NCI-H345 (cell line): Measurements from ENCODE around the gene KIF17.
"Not testable (repeated sequence)": the region's sequence is repeated elsewhere in the genome, so short reads cannot be mapped to it uniquely, and the experiment has no call there.

Experiments used
- DNase-seq: peaks from one replicate; lab custom pipeline; 2025; lab: John Stamatoyannopoulos, UW

The KIF17 gene

GRCh38 chr1:20686883-20687725 is 30.7 kb downstream of the KIF17 start:
- no peak for DNase-seq

GRCh38 chr1:20685741-20686140 is 32.1 kb downstream of the KIF17 start:
- DNase-seq, result no peak

DNA sequence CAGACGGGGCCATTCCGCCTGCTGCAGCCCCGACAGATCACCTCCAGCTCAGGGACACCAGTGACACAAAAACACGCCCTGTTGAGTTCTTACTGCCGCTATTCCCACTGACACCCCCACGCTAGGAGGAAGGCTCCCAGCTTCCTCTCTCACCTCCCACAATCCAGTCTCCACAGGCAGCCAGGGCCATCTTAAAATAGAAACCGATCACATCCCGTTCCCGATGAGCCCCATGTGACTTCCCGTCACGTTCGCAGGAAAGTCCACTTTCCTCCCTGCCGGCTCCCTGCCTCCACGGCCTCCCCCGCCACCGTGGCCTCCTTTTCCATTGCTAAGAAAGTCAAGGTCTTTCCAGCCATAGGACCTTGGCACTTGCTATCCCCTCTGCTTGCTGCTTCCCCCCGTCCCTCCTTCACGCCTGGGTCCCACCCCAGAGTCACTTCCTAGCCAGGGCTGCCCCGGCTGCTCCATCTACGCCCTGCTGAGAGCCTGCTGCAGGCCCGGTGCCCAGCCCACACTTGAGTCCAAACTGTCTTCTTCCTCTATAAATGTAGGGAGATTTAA is 32.6 kb downstream of the KIF17 start:
- no peak for DNase-seq

DNA sequence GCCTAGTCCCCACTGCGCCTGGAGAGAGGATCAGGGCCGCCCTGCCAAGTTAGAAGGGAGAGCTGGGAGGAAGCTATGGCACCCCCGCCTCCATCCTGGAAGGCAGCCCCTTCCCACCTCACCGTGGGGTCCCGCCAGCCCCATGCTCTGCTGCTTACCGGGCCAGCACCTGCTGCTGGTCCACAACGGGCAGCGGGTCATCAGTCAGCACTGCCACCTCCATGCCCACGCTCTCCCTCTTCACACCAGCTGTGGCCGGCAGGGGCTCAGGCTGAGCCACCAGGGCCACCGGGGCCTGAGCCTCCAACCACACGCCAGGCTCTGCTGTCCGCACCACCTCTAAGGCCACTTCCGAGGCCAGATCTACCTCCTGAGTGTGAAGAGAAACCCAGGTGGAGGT is 33.2 kb downstream of the KIF17 start:
- DNase-seq, result no peak

GRCh38 chr1:20684050-20684620 is 33.7 kb downstream of the KIF17 start:
- DNase-seq, result no peak

DNA sequence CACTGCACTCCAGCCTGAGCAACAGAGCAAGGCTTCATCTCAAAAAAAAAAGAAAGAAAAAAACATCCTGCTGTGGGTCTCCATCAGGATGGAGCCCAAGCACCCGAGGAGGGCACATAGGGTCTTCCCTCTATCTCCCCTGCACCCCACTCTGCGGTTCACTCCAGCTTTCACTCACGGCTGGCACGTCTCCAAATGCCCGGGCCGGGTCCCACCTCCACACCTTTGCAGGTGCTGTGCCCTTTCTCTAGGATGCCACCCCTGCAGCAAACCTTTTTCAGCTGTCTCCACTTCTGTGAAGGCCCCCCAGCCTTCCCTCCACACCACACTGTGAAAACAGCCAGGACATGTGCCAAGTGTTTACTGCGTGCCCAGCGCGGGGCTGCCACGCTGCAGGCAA is 34.2 kb downstream of the KIF17 start:
- no peak for DNase-seq

GRCh38 chr1:20682571-20683236 is 35.1 kb downstream of the KIF17 start:
- no peak for DNase-seq

GRCh38 chr1:20681999-20682398 is 35.8 kb downstream of the KIF17 start:
- no peak for DNase-seq

DNA sequence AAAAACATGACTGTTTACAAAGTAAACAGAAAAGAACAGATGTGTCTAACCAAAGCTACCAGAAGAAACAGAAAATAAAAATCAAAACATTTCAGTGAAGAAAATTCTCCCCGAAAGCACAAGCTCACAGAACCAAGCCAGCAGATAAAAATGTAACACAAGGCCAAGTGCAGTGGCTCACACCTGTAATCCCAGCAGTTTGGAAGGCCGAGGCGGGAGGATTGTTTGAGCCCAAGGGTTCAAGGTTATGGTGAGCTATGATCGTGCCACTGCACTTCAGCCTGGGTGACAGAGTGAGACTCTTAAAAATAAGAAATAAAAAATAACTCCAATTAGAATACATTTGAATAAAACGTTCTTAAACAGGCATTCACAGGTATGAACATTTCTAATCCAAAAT is 37.5 kb downstream of the KIF17 start:
- no peak for DNase-seq

DNA sequence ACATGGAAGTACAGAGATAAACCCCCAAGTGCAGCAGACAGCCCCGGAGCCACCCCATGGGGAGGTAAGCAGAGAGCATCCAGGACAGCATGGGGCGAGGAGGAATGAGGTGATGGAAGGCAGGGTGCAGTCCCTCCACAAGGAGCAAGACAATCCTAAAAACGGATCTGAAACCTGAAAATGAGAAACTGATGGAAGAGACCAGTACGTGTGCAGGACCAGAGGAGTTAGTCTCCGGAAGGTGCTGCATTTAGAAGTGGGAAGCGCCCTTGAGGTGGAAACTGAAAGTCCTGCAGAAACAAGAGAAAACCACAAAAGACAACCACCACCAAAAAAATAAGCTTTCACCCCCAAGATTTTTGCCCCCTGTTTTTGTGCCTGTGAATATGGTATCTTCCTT is 39.2 kb downstream of the KIF17 start:
- DNase-seq, result no peak

GRCh38 chr1:20673626-20674025 is 44.2 kb downstream of the KIF17 start:
- not testable (repeated sequence) for DNase-seq

DNA sequence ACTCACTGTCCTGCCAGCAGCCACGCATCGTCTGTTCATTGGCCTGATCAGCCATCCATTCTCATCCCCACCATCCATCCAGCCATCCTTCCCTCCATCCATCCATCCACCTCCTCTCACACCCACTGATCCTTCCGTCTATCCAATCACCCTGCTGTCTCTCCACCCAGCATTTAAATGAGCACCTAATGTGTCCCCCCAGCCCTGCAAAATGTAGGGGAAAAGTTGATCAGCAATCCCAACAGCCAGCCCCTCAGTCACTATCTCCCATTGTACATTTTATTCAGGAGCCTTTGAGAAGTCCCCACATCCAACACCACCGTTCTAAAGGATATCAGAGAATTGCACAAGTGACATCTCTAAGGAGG is 45.6 kb downstream of the KIF17 start:
- DNase-seq, result no peak

DNA sequence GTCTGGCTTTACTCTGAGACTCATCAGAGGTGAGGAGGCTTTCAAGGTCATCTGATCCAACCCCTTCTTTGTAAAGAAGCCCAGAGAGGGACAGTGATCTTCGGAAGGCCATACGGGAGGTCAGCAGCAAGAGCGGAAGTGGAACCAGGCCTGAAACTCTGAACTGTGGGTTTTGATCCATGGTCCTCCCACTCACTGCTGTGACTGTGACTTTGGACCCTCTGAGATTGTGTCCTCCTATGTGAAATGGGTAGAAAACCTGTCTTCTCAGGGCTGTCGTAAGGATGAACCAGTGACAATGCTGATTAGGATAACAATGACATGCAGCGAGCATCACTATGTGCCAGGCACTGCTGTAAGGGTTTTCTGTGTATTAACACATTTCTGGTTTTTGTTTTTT is 46.9 kb downstream of the KIF17 start:
- no peak for DNase-seq

- no peak for DNase-seq
Measured at GRCh38 chr1:20668581-20668980, 49.2 kb downstream of the KIF17 start.

DNA sequence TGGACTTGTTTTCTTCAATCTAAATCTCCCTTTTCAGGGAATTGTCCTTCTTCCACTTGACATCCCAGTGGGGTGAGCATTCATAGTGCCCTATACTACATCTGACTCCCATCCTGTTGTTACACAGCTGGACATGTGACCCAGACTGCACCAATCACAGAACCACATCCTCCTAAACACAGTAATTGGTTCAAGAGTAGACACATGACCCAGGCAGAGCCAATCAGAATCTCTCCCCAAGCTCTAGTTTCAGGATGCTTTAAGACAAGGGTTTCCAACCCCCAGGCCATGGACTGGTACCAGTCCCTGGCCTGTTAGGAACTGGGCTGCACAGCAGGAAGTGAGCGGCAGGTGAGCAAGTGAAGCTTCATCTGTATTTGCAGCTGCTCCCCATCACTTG is 51.0 kb downstream of the KIF17 start:
- no peak for DNase-seq

- no peak for DNase-seq
Measured at GRCh38 chr1:20666146-20666545, 51.7 kb downstream of the KIF17 start.

- no peak for DNase-seq
Measured at GRCh38 chr1:20665726-20666125, 52.1 kb downstream of the KIF17 start.

DNA sequence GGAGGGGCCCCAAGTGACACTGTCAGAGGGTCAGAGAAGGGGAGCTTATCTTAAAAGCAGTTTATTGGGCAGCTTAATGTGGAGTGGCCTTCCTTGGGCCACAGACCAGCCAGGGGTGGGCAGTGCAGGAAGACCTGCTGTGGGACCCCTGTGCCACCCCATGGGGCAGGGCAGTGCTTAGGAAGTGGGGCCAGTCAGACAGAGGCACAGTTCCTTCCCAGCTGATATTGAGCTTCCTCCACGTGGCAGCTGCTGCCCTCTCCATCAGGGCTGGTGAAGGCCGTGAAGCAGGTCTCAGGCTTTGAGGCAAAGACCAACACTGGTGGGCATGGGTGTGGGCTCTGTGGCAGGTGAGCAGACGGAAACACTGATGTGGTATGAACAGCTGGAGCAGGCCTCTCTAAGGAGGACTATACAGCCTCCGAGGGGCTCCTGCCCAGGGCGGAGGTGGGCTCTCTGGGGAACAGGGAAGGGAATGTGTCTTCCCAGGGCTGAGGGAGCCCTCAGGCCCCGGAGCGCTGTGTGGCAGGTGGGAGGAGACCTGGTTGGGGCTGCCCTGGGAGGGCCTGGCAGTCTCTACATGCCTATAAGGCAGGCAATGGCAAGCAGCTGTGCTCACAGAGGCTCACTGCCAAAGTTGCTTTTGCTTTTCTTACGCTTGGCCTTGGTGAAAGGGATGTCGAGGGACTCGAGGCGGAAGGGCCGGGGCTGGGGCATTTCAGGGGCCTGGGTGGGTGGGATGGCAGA is 53.7 kb downstream of the KIF17 start:
- no peak for DNase-seq

DNA sequence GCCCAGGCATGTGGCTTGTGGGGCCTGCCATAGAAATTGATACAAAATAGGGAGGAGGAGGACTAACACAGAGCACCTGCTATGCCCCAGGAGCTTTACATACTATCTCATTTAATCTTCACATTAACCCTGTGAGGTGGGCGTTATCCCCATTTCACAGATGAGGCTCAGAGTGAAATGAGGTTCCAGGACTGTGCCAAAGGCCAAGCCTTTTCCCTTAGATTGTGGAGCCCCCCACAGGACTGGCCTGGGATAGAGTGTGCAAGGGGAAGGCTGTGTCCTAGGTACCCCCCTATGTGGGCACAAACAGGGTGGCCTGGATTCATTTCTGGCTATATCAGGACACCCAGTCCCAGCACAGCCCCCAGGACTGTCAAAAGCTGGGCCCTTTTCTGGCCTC is 54.4 kb downstream of the KIF17 start:
- no peak for DNase-seq

DNA sequence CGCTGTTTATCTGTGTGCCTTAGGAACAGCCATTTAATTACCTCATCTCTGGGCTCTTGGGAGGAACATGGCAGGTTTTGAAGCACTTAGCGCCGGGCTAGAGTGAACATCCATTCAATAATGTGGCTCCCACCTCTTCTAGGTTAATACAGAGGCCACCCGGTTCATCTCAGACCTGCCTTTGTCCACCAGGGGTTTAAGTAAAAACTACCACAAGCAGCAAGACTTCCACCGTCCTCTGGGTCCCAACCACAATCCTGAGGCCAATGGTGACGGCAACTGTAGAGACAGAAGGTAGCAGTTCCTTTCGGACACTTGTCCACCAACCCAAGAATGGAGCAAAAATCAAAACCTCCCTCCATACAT is 55.7 kb downstream of the KIF17 start:
- no peak for DNase-seq

DNA sequence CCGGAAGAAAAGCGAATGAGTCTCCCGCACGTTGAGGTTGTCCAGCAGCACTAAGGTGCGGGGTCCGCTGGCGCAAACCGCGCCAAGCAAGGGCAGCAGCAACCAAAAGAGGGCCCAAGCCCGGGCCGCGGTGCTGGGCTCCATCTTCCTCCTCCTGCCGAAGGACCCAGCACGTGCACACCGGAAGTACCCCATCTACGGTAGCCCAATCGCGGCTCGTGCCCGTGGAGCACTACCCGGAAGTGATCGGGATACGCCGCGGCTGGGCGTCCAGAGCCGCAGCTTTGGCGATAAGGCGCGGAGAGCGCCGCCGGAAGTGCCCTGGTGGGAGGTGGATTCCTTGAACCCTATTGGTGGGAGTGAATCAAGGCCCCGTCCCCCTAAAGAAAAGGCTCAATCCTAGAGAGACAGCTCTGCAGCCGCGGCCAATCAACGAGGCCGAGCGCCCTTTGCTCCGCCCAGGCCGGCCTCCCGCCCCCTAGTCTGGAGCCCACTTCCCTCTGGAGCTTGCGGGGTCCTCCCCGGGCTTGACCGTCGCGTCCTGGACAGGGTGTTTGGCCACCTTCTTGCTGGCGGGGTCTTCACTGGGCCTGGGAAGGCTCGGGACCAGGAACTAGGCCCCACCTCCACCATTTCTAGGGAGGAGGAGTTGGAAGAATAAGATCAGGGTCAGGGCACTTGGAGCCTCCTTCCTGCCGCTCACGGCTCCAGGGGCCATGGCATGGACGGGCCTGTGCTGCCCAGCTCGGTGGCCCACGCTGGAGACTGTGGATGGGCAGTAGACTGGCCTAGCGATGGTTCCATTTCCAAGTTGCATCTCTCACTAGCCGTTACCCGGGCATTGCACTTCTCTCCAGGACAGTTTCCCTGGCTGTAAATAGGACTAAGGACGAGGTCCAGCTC is 56.3 kb downstream of the KIF17 start, which contains the start of gene DDOST:
TSS of gene DDOST (minus strand) at position 163 of the 903 bp plus-strand sequence. CDS start at position 144, 19 bp downstream.
- DNase-seq, result peak; percentile 99
